ENCODE data around the gene CD300LG. TPM values are rescaled to one million over a fixed set of nuclear protein-coding genes. Genes with fewer than 3 reads are reported as not detected.

The CD300LG gene
- total and polyA plus RNA-seq, 2 experiments from 2014 or later: not detected

DNA sequence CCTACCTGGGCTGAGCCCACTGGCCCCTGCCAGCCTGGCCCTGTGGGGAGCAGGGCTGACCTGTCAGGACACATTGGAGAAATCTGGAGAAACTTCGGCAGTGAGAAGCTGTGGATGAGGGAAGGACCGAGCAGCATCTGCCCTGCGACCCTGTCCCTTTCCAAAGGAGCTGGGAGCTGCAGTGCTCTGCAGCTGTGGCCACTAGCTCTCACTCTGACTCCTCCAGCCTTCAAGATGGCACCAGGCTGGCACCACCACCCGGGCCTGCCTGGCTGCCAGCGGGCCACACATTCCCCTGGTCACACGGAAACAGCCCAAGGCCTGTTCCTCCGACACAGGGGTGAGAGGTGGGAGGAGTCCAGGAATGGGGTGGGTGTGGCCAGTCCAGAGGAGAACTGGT, 30.1 kb downstream of the CD300LG start:
- H3K9me3 ChIP-seq (ENCODE audit: low read depth): no peaks in the 10 kb centered on the region
- TF ChIP-seq, protein P1, sequence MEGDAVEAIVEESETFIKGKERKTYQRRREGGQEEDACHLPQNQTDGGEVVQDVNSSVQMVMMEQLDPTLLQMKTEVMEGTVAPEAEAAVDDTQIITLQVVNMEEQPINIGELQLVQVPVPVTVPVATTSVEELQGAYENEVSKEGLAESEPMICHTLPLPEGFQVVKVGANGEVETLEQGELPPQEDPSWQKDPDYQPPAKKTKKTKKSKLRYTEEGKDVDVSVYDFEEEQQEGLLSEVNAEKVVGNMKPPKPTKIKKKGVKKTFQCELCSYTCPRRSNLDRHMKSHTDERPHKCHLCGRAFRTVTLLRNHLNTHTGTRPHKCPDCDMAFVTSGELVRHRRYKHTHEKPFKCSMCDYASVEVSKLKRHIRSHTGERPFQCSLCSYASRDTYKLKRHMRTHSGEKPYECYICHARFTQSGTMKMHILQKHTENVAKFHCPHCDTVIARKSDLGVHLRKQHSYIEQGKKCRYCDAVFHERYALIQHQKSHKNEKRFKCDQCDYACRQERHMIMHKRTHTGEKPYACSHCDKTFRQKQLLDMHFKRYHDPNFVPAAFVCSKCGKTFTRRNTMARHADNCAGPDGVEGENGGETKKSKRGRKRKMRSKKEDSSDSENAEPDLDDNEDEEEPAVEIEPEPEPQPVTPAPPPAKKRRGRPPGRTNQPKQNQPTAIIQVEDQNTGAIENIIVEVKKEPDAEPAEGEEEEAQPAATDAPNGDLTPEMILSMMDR (IDR thresholded peaks at IDR 0.05; ENCODE audit: low read depth, low read length): no peak
- H3K27ac ChIP-seq: no peak overlapping the region
- H3K4me3 ChIP-seq: no peak overlapping the region
- no peak for DNase-seq (ENCODE audit: low read depth in 1 of 2, low spot score in 1 of 2)
- H3K36me3 ChIP-seq: no peaks in the 10 kb centered on the region
- no peaks in the 10 kb centered on the region for H3K4me1 ChIP-seq (ENCODE audit: low read depth)
- no peaks in the 10 kb centered on the region for H3K27me3 ChIP-seq

DNA sequence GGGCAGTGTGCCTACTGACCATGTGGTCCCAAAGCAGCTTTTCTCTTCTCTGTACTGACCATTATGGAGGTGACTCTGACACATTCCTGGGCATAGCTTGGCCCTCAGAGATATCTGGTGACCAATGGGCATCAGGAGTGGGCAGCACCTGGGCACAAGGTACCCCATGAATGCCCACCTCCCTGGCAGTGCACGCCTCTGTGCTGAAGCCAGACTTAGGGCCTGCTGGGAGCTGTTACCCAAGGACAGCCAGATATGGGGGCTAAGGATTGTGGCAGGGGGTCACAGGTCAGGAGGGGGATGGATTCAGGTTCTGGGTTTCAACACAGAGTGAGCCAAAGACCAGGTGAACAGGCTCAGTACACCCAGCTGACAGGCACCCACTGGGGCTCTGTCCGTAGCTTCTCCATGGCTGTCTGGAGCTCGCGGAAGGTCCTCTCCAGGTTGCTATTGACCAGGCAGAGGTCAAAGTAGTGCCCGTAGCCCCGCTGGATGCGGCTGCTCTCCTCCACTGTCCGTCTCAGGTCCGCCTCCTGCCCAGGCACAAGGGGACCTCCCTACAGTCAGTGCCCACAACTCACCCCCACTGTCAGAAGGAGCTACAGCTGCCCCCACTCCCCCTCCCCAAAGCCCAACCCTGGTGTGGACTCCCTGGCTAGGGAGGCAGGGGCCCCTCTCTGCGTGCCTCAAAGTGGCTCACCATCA, 30.6 kb downstream of the CD300LG start:
- no peak overlapping the region for H3K4me3 ChIP-seq
- H3K4me1 ChIP-seq (ENCODE audit: low read depth): no peaks in the 10 kb centered on the region
- no peaks in the 10 kb centered on the region for H3K36me3 ChIP-seq
- DNase-seq (ENCODE audit: low read depth in 1 of 2, low spot score in 1 of 2): no peak
- H3K9me3 ChIP-seq (ENCODE audit: low read depth): no peaks in the 10 kb centered on the region
- no peak overlapping the region for H3K27ac ChIP-seq
- TF ChIP-seq, protein P1 (IDR thresholded peaks at IDR 0.05; ENCODE audit: low read depth, low read length): no peak
- no peaks in the 10 kb centered on the region for H3K27me3 ChIP-seq

DNA sequence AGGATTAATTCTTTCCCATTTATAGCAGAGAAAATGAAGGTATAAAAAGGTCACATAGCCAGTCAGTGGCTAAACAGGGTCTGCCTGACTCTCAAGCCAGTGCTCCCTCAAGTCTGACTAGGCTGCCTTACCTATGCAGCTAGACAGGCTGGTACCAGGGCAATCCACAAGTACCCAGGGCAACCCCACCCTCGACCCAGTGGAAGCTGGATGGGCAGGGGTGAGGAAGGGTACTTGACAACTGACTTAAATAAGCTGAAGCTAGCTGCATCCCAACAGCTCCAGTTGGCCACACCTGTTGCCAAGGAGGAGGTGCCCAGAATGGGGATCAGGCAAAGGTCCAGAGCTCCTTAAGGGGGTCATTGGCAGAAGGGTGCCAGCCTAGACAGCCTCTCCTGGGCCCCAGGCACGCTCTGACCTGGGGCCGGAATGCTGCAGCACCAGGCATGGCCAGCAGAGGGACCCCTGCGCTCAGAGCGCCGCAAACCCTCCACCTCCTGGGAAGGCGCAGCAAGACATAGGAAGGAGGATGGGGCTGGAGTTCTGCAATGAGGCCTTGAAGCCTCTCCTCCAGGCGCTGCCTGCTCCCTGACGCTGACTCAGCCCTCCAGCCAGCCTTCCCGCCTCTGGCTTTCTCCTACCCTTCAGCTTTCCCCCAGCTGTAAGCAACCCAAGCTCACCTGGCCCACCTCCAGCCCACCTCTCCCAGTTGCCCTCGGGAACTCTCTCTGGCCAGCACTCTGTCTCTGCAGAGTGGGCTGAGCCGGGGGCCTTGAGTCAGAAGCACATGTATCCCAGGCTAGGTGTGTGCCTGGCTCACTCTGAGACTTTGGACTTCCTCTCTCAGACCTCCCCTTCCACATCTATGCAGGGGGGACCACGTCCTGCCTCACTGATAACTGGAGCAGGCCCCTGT, 31.5 kb downstream of the CD300LG start:
- Histone ChIP-seq H3K36me3 (no peaks in the 10 kb centered on the region), H3K4me3 (no peak overlapping the region), H3K9me3 (ENCODE audit: low read depth) (no peaks in the 10 kb centered on the region), H3K4me1 (ENCODE audit: low read depth) (no peaks in the 10 kb centered on the region), H3K27me3 (no peaks in the 10 kb centered on the region), H3K27ac (no peak overlapping the region)
- TF ChIP-seq, protein P1 (IDR thresholded peaks at IDR 0.05; ENCODE audit: low read depth, low read length): peak; percentile 98
- peak; percentile 81 to 93 for DNase-seq (ENCODE audit: low read depth in 1 of 2, low spot score in 1 of 2)

DNA sequence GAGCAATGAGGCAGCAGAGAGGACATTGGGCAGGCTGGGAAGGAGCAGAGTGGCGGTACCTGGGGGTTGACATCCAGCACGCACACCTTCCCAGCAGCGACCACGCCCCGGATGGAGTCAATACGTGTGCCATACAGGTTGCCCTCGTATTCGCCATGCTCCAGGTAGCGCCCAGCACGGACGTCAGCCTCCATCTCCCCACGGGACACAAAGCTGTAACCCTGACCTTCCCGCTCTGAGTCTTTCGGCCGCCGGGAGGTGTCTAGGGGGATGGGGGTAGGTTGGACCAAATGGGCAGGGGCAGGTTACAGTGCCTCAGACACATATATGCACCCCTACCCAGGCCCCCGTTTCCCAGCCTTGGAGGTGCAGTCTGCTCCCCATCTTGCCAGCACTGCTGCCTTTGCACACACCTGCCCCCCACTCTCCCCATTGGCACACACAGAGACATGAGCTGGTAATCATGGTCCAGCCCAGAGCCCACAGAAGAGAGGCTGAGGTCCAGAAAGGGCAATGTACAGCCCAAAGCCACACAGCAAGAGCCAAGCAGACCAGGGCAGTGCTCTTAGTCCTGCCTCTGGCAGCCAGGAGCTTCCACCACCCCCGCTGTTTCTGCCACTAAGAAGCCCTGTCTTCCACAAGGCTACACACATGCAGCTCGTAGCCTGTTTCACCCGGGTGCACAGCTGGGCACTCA, 32.9 kb downstream of the CD300LG start:
- Histone ChIP-seq H3K27me3 (no peaks in the 10 kb centered on the region), H3K27ac (no peak overlapping the region), H3K4me3 (no peak overlapping the region), H3K4me1 (ENCODE audit: low read depth) (no peaks in the 10 kb centered on the region), H3K9me3 (ENCODE audit: low read depth) (no peaks in the 10 kb centered on the region), H3K36me3 (no peaks in the 10 kb centered on the region)
- TF ChIP-seq, protein P1 (IDR thresholded peaks at IDR 0.05; ENCODE audit: low read depth, low read length): no peak
- DNase-seq (ENCODE audit: low read depth in 1 of 2, low spot score in 1 of 2): no peak

DNA sequence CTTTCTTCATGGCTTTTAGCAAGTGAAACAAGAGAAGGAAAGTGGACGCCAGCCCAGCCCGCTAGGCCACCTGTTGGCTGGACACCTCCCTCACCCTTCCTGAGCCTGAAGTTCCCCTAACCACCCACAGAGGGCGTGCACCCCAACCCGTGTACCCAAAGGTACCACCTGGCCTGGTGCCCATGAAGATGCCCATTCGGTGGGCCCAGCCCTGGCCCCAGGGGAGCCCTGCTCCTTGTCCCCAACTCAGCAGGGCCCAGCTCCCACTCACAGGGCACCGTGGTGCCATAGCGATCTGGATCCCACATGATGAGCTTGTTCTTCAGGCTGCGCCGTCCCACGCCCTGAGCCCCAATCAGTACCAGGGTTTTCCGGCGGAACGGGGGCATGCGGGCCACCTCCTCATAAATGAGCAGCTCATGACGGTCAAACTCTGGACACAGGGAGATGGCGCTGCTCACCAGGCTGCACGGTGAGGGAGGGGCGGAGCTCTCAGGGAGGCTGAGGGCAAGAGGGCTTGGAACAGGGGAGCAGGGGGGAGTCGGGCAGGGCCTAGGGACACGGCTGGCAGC, 33.5 kb downstream of the CD300LG start:
- peak; percentile 13 to 60 for DNase-seq (ENCODE audit: low read depth in 1 of 2, low spot score in 1 of 2)
- no peaks in the 10 kb centered on the region for H3K9me3 ChIP-seq (ENCODE audit: low read depth)
- TF ChIP-seq, protein P1 (IDR thresholded peaks at IDR 0.05; ENCODE audit: low read depth, low read length): peak; percentile 72
- no peaks in the 10 kb centered on the region for H3K36me3 ChIP-seq
- no peaks in the 10 kb centered on the region for H3K4me1 ChIP-seq (ENCODE audit: low read depth)
- no peak overlapping the region for H3K4me3 ChIP-seq
- H3K27ac ChIP-seq: no peak overlapping the region
- no peaks in the 10 kb centered on the region for H3K27me3 ChIP-seq
